Neural progenitor cell (in vitro differentiated cells): ENCODE data around the gene TAGAP. TPM values are rescaled to one million over a fixed set of nuclear protein-coding genes. Genes with fewer than 3 reads are reported as not detected.
A peak's percentile ranks its signal among the peaks of the same experiment; 100 is the strongest.

Source experiments
- DNase-seq: peaks from one replicate; pipeline ENCODE4 v3.0.0-alpha.2; 2016; ENCODE audit warnings: low spot score
- H2AFZ ChIP-seq: fragments of 200-600 bp; sonication (generic); replicated peaks from 2 replicates; pipeline ENCODE4 v1.6.1; 2016; ENCODE audit warnings: antibody characterized with exemption
- H3F3A ChIP-seq: fragments of 200-600 bp; sonication (generic); 2 replicates; pipeline ENCODE4 v1.6.1; 2016; ENCODE audit warnings: antibody characterized with exemption, low read depth
- H3K27ac ChIP-seq: fragments of 200-600 bp; sonication (generic); 2 replicates; pipeline ENCODE4 v1.5.1; 2016; ENCODE audit warnings: mild to moderate bottlenecking
- H3K27me3 ChIP-seq: fragments of 200-600 bp; sonication (generic); 2 replicates; pipeline ENCODE4 v1.6.1; 2016; ENCODE audit warnings: mild to moderate bottlenecking, moderate library complexity
- H3K36me3 ChIP-seq: fragments of 200-600 bp; sonication (generic); 2 replicates; pipeline ENCODE4 v1.5.1; 2016
- H3K4me1 ChIP-seq: fragments of 200-600 bp; sonication (generic); 2 replicates; pipeline ENCODE4 v1.6.1; 2016; ENCODE audit warnings: mixed run types
- H3K4me2 ChIP-seq: fragments of 200-600 bp; sonication (generic); 2 replicates; pipeline ENCODE4 v1.6.1; 2016
- H3K4me3 ChIP-seq: fragments of 200-600 bp; sonication (generic); 2 replicates; pipeline ENCODE4 v1.5.1; 2016
- H3K79me2 ChIP-seq: fragments of 200-600 bp; sonication (generic); 2 replicates; pipeline ENCODE4 v1.6.1; 2016; ENCODE audit warnings: low read depth
- H3K9ac ChIP-seq: fragments of 200-600 bp; sonication (generic); 2 replicates; pipeline ENCODE4 v1.6.1; 2016
- H3K9me3 ChIP-seq: fragments of 200-600 bp; sonication (generic); 2 replicates; pipeline ENCODE4 v1.5.1; 2016; ENCODE audit warnings: low read depth
- H4K20me1 ChIP-seq: fragments of 200-600 bp; sonication (generic); 2 replicates; pipeline ENCODE4 v1.6.1; 2016; ENCODE audit warnings: low read depth
- H3K27ac Mint-ChIP-seq: 3 replicates; pipeline ENCODE4 v1.8.0; 2021; ENCODE audit warnings: mixed read lengths
- H3K27me3 Mint-ChIP-seq: 2 replicates; pipeline ENCODE4 v1.8.0; 2022; ENCODE audit warnings: low read depth, mild to moderate bottlenecking, inconsistent platforms, moderate library complexity, mixed read lengths; ENCODE audit not compliant: insufficient read depth
- H3K36me3 Mint-ChIP-seq: 3 replicates; pipeline ENCODE4 v1.8.0; 2021; ENCODE audit warnings: mixed read lengths
- H3K4me1 Mint-ChIP-seq: 3 replicates; pipeline ENCODE4 v1.8.0; 2021; ENCODE audit warnings: mixed read lengths
- H3K4me3 Mint-ChIP-seq: 3 replicates; pipeline ENCODE4 v1.8.0; 2021; ENCODE audit warnings: mild to moderate bottlenecking, moderate library complexity, mixed read lengths
- H3K9me3 Mint-ChIP-seq: 3 replicates; pipeline ENCODE4 v1.8.0; 2020; ENCODE audit warnings: mixed read lengths
- EZH2 ChIP-seq: fragments of 200-600 bp; sonication (generic); IDR thresholded peaks from 2 replicates; pipeline ENCODE4 v1.6.1; 2017; ENCODE audit warnings: antibody characterized with exemption, mild to moderate bottlenecking, moderate library complexity
- EZH2phosphoT487 ChIP-seq: fragments of 200-600 bp; sonication (generic); IDR thresholded peaks from 2 replicates; pipeline ENCODE4 v1.6.1; 2017; ENCODE audit warnings: antibody characterized with exemption
- total RNA-seq: library from RNA; depleted of rRNA; stranded (reverse); fragments of >200 nt; gene quantifications from 2 replicates; pipeline ENCODE4 v1.2.3, GENCODE V29; 2015; ENCODE audit warnings: low replicate concordance
- TF ChIP-seq, protein P1 (sequence below): fragments of 200-600 bp; sonication (generic); IDR thresholded peaks from 2 replicates; pipeline ENCODE4 v1.5.1; 2017; ENCODE audit warnings: antibody characterized with exemption, mild to moderate bottlenecking

The TAGAP gene
- total RNA-seq, 1 donor from 2014 or later = not detected

GRCh38 chr6:159052720-159053119, 7.9 kb upstream of the TAGAP start:
- DNase-seq = no peak
- Histone ChIP-seq H3K9me3 (no peaks in the 10 kb centered on the region), H3K79me2 (no peaks in the 10 kb centered on the region), H3K4me1 (peaks cover 4% of the 10 kb centered on the region), H4K20me1 (no peaks in the 10 kb centered on the region), H2AFZ (no peak overlapping the region), H3F3A (no peaks in the 10 kb centered on the region), H3K9ac (no peak overlapping the region), H3K4me3 (no peak overlapping the region), H3K27ac (no peak overlapping the region), H3K4me2 (no peak overlapping the region), H3K27me3 (no peaks in the 10 kb centered on the region), H3K36me3 (no peaks in the 10 kb centered on the region)
- Mint-ChIP-seq H3K4me1 (peaks cover 26% of the 10 kb centered on the region), H3K27me3 (peaks cover 4% of the 10 kb centered on the region), H3K4me3 (no peak overlapping the region), H3K36me3 (no peaks in the 10 kb centered on the region), H3K9me3 (peaks cover 2% of the 10 kb centered on the region), H3K27ac (no peak overlapping the region)
- TF ChIP-seq, protein P1, sequence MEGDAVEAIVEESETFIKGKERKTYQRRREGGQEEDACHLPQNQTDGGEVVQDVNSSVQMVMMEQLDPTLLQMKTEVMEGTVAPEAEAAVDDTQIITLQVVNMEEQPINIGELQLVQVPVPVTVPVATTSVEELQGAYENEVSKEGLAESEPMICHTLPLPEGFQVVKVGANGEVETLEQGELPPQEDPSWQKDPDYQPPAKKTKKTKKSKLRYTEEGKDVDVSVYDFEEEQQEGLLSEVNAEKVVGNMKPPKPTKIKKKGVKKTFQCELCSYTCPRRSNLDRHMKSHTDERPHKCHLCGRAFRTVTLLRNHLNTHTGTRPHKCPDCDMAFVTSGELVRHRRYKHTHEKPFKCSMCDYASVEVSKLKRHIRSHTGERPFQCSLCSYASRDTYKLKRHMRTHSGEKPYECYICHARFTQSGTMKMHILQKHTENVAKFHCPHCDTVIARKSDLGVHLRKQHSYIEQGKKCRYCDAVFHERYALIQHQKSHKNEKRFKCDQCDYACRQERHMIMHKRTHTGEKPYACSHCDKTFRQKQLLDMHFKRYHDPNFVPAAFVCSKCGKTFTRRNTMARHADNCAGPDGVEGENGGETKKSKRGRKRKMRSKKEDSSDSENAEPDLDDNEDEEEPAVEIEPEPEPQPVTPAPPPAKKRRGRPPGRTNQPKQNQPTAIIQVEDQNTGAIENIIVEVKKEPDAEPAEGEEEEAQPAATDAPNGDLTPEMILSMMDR = no peak
- TF ChIP-seq EZH2phosphoT487 (no peak), EZH2 (no peak)

DNA sequence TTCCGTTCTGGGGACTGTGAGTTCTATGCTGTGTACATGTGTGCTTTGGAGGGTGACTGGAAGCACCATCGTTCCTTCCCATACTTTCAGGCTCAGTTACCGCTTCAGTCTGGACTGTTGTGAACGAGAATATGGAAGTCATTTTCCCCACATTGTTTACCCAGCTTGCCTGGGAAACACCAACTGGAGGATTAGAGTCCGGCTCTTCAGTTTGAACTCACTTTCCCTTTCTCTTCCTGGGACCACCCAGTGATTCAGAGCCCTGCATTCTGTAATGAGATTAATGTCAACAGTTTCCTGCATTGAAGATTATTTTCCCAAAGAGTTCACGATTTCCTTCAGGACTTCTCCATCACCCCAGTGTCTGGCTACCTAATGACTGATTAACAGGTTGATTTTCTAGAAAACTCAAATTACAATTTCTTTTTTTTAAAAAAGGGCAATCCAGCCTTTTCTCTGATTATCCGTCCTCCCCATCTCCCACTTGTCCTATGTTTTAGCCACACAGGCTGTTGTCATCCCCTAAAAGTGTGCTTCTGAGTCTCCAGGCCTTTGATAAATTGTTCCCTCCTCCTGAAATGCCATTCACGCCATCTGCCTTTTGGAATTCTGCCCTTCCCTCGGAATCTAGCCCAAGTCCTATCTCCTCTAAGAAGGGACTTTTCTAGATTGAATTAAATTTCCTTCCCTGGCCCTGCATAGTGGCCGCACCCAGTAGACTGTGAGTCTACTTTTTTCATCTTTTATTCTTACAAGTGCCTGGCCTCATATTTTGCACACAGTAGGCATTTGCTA, 3.3 kb upstream of the TAGAP start:
- H3K9me3 Mint-ChIP-seq = no peaks in the 10 kb centered on the region
- H3K4me3 Mint-ChIP-seq = no peak overlapping the region
- no peaks in the 10 kb centered on the region for H3K36me3 Mint-ChIP-seq
- no peak for TF ChIP-seq EZH2
- TF ChIP-seq, protein P1 = no peak
- TF ChIP-seq EZH2phosphoT487 = no peak
- Histone ChIP-seq H3K4me1 (no peaks in the 10 kb centered on the region), H3K79me2 (no peaks in the 10 kb centered on the region), H3K36me3 (no peaks in the 10 kb centered on the region), H3F3A (no peaks in the 10 kb centered on the region), H4K20me1 (no peaks in the 10 kb centered on the region), H3K27ac (no peak overlapping the region), H3K27me3 (no peaks in the 10 kb centered on the region), H3K9ac (no peak overlapping the region), H2AFZ (no peak overlapping the region), H3K9me3 (no peaks in the 10 kb centered on the region), H3K4me3 (no peak overlapping the region), H3K4me2 (no peak overlapping the region)
- H3K4me1 Mint-ChIP-seq = peaks cover 17% of the 10 kb centered on the region
- DNase-seq = peak; percentile 39
- peaks cover 4% of the 10 kb centered on the region for H3K27me3 Mint-ChIP-seq
- peak overlapping the region; percentile 72 for H3K27ac Mint-ChIP-seq

- Mint-ChIP-seq H3K9me3 (no peaks in the 10 kb centered on the region), H3K27ac (no peak overlapping the region), H3K36me3 (no peaks in the 10 kb centered on the region), H3K4me1 (peaks cover 21% of the 10 kb centered on the region), H3K4me3 (no peak overlapping the region), H3K27me3 (peaks cover 4% of the 10 kb centered on the region)
- H2AFZ ChIP-seq = no peak overlapping the region
- DNase-seq = no peak
- no peaks in the 10 kb centered on the region for H3K9me3 ChIP-seq
- H3K4me1 ChIP-seq = no peaks in the 10 kb centered on the region
- TF ChIP-seq EZH2phosphoT487 (no peak), EZH2 (no peak)
- TF ChIP-seq, protein P1 = no peak
- no peaks in the 10 kb centered on the region for H3K27me3 ChIP-seq
- H3K4me2 ChIP-seq = no peak overlapping the region
- H3K9ac ChIP-seq = no peak overlapping the region
- no peak overlapping the region for H3K4me3 ChIP-seq
- H3K36me3 ChIP-seq = no peaks in the 10 kb centered on the region
- H3K79me2 ChIP-seq = no peaks in the 10 kb centered on the region
- no peak overlapping the region for H3K27ac ChIP-seq
- H4K20me1 ChIP-seq = no peaks in the 10 kb centered on the region
- no peaks in the 10 kb centered on the region for H3F3A ChIP-seq
Measured at GRCh38 chr6:159045801-159046200, 1.0 kb upstream of the TAGAP start.
